ENCODE measurements around the gene DNAH2. TPM values are rescaled to one million over a fixed set of nuclear protein-coding genes. Genes with fewer than 3 reads are reported as not detected.

DNAH2 gene
- polyA plus RNA-seq, 2 of the 4 experiments (the other 2 are of a cell fraction): 0.01 to 0.08 TPM

DNA sequence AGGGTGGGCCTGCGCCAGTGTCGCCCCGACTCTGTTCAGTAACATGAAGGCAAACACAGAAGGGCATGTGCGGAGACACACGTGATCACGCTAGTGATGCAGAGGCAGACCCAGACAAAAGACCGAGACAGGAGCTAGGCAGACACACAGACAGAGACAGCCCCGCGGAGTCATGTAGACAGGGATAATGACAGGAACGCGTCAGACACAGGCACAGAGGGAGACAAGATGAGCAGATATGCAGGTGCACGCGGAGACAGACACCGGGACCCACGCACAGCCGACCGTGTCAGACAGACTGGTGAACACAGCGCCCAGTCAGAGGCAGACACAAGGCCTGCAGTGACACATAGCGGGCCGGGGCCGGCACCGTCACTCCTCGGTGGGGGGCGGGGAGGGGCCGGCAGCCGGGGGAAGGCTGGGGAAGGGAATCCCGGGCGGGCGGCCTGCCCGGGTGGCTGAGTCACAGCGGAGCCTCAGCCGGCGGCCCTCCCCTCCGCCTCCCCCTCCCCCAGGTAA lies 123.9 kb downstream of the DNAH2 start (continued):
- TF ChIP-seq HMGXB4 (CRISPR knock-in tag; IDR thresholded peaks at IDR 0.05; ENCODE audit: borderline replicate concordance): no peak
- TF ChIP-seq, protein P1, sequence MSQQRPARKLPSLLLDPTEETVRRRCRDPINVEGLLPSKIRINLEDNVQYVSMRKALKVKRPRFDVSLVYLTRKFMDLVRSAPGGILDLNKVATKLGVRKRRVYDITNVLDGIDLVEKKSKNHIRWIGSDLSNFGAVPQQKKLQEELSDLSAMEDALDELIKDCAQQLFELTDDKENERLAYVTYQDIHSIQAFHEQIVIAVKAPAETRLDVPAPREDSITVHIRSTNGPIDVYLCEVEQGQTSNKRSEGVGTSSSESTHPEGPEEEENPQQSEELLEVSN (IDR thresholded peaks at IDR 0.05; ENCODE audit: borderline replicate concordance, low read depth): no peak
- TF ChIP-seq RFX5 (IDR thresholded peaks at IDR 0.05): no peak
- TF ChIP-seq NR3C1 (IDR thresholded peaks at IDR 0.05): no peak
- no peak for TF ChIP-seq HOXB13 (CRISPR knock-in tag; IDR thresholded peaks at IDR 0.05; ENCODE audit: low read depth)
- no peak for TF ChIP-seq HDAC2 (IDR thresholded peaks at IDR 0.05)
- no peak for TF ChIP-seq KDM1A (IDR thresholded peaks at IDR 0.05; ENCODE audit: low read depth)
- TF ChIP-seq ELK1 (IDR thresholded peaks at IDR 0.05; ENCODE audit: low read depth, low read length): no peak
- no peak for TF ChIP-seq KDM5A (IDR thresholded peaks at IDR 0.05)
- TF ChIP-seq, protein P2, sequence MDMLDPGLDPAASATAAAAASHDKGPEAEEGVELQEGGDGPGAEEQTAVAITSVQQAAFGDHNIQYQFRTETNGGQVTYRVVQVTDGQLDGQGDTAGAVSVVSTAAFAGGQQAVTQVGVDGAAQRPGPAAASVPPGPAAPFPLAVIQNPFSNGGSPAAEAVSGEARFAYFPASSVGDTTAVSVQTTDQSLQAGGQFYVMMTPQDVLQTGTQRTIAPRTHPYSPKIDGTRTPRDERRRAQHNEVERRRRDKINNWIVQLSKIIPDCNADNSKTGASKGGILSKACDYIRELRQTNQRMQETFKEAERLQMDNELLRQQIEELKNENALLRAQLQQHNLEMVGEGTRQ (IDR thresholded peaks at IDR 0.05): peak; percentile 88
- TF ChIP-seq NPAS2 (CRISPR knock-in tag; IDR thresholded peaks at IDR 0.05; ENCODE audit: borderline replicate concordance): no peak
- peak; percentile 23; the same call in 1 of the 2 replicates for TF ChIP-seq POLR2A (IDR thresholded peaks at IDR 0.05; ENCODE audit: low read length)
- peak; percentile 39; the same call in 1 of the 2 replicates for TF ChIP-seq BHLHE40 (IDR thresholded peaks at IDR 0.05; ENCODE audit: low read depth, low read length)
- TF ChIP-seq EP300 (IDR thresholded peaks at IDR 0.05): no peak
- TF ChIP-seq TP53 (CRISPR knock-in tag; IDR thresholded peaks at IDR 0.05): no peak; the same call in 1 of the 2 replicates
- TF ChIP-seq FOSL2 (IDR thresholded peaks at IDR 0.05): peak; percentile 81
- TF ChIP-seq FOSL2 (CRISPR knock-in tag; IDR thresholded peaks at IDR 0.05): peak; percentile 74; the same call in 1 of the 2 replicates
- peak; percentile 21; the same call in 1 of the 2 replicates for TF ChIP-seq GATA3 (IDR thresholded peaks at IDR 0.05; ENCODE audit: borderline replicate concordance)
- TF ChIP-seq HOXB5 (CRISPR knock-in tag; IDR thresholded peaks at IDR 0.05): no peak
- no peak for TF ChIP-seq CHD4 (IDR thresholded peaks at IDR 0.05; ENCODE audit: borderline replicate concordance)
- TF ChIP-seq RAD21 (conservative IDR thresholded peaks at IDR 0.05 in 1 of 2, IDR thresholded peaks at IDR 0.05 in 1 of 2): peak in 1 of 2 experiments; percentile 64; a peak in 2 of 5 replicates
- TF ChIP-seq RARB (CRISPR knock-in tag; IDR thresholded peaks at IDR 0.05): no peak
- no peak for TF ChIP-seq MAZ (IDR thresholded peaks at IDR 0.05; ENCODE audit: borderline replicate concordance, low read depth, low read length)
- TF ChIP-seq, protein P3, sequence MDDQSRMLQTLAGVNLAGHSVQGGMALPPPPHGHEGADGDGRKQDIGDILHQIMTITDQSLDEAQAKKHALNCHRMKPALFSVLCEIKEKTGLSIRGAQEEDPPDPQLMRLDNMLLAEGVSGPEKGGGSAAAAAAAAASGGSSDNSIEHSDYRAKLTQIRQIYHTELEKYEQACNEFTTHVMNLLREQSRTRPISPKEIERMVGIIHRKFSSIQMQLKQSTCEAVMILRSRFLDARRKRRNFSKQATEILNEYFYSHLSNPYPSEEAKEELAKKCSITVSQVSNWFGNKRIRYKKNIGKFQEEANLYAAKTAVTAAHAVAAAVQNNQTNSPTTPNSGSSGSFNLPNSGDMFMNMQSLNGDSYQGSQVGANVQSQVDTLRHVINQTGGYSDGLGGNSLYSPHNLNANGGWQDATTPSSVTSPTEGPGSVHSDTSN (IDR thresholded peaks at IDR 0.05): no peak
- TF ChIP-seq PHF8 (IDR thresholded peaks at IDR 0.05; ENCODE audit: borderline replicate concordance, low read depth): no peak; the same call in 1 of the 2 replicates

All from A549 (cell line).